ENCODE measurements around the gene WDR45.

DNA sequence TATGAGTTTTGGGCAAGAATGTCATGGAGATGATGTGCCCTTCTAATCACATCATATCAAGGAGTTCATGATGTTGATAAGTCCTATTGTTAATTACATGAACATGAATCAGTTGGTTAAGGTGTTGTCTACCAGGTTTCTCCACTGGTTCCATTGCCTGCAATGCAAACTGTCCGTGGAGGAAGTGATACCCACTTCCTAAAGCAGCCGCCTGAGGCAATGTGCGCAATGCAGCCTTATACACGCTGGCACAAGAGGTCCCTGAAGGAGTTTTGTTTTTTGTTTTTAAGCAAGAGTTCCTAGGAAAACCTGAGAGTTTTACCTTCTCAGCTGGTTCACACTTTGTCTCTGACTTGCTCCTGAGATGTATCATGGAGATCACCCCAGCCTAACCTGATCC is 49.7 kb upstream of the WDR45 start:
- TF ChIP-seq POLR2AphosphoS5 (IDR thresholded peaks at IDR 0.05) (no peak), POLR2A (IDR thresholded peaks at IDR 0.05) (no peak), EP300 (IDR thresholded peaks at IDR 0.05) (no peak)
- TF ChIP-seq, protein P1, sequence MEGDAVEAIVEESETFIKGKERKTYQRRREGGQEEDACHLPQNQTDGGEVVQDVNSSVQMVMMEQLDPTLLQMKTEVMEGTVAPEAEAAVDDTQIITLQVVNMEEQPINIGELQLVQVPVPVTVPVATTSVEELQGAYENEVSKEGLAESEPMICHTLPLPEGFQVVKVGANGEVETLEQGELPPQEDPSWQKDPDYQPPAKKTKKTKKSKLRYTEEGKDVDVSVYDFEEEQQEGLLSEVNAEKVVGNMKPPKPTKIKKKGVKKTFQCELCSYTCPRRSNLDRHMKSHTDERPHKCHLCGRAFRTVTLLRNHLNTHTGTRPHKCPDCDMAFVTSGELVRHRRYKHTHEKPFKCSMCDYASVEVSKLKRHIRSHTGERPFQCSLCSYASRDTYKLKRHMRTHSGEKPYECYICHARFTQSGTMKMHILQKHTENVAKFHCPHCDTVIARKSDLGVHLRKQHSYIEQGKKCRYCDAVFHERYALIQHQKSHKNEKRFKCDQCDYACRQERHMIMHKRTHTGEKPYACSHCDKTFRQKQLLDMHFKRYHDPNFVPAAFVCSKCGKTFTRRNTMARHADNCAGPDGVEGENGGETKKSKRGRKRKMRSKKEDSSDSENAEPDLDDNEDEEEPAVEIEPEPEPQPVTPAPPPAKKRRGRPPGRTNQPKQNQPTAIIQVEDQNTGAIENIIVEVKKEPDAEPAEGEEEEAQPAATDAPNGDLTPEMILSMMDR (IDR thresholded peaks at IDR 0.05) = no peak
